ENCODE data around the gene NRGN.

The NRGN gene

DNA sequence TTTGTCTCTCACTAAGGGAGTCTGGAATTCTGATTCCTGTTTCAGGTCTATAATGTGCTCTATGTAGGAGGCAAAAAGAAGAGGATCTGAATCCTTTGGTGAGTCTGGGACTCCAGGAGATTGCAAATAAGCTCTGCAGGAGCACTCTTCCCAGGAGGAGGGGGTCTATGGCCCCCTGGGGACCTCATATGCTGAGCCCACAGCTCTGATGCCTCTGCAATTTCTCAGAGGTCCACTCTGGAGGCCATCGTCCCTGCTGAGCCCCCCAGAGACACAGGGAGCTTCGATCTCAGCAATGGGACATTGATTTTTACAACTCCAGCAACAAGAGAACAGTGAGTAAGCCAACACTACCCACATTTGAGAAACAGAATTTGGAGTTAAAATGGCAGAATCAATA is 20.2 kb upstream of the NRGN start:
- Histone ChIP-seq H3K36me3 (ENCODE audit: insufficient read depth, low read length) (no peaks in the 10 kb centered on the region), H3K27me3 (ENCODE audit: insufficient read depth, low read length) (peaks cover 56% of the 10 kb centered on the region), H3K4me3 (ENCODE audit: low read depth, low read length) (no peak overlapping the region), H3K4me1 (ENCODE audit: control insufficient read depth, insufficient read depth, low read length, unreplicated experiment) (peaks cover 5% of the 10 kb centered on the region), H3K79me2 (ENCODE audit: control insufficient read depth, insufficient read depth, low read length, unreplicated experiment) (no peaks in the 10 kb centered on the region), H2AFZ (ENCODE audit: low read length, unreplicated experiment) (no peak overlapping the region), H3K27ac (ENCODE audit: low read depth, low read length) (no peak overlapping the region)

DNA sequence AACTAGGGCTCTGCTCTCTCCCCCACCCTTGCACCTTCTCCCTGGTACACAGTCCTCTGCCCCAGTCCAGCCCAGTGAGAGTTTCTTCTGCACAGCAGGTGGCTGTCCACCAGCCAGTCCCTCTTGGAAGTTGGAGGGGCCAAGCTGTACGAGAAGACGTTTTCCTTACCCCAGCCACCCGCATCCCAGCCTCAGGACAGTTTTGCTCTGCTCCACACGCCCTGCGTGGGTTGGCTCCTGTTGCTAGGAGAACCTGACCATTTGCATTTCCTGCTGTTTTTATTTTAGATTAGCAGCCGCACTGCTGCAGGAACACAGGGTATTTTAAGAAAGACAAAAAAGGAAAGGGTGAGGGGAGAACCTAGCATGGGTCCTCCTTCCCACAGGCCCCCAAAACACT is 17.6 kb upstream of the NRGN start:
- H3K79me2 ChIP-seq (ENCODE audit: control insufficient read depth, insufficient read depth, low read length, unreplicated experiment) = no peaks in the 10 kb centered on the region
- H3K4me1 ChIP-seq (ENCODE audit: control insufficient read depth, insufficient read depth, low read length, unreplicated experiment) = peaks cover 21% of the 10 kb centered on the region
- H3K4me3 ChIP-seq (ENCODE audit: low read depth, low read length) = no peak overlapping the region
- no peaks in the 10 kb centered on the region for H3K36me3 ChIP-seq (ENCODE audit: insufficient read depth, low read length)
- peaks cover 56% of the 10 kb centered on the region for H3K27me3 ChIP-seq (ENCODE audit: insufficient read depth, low read length)
- no peak overlapping the region for H2AFZ ChIP-seq (ENCODE audit: low read length, unreplicated experiment)
- no peak overlapping the region for H3K27ac ChIP-seq (ENCODE audit: low read depth, low read length)

DNA sequence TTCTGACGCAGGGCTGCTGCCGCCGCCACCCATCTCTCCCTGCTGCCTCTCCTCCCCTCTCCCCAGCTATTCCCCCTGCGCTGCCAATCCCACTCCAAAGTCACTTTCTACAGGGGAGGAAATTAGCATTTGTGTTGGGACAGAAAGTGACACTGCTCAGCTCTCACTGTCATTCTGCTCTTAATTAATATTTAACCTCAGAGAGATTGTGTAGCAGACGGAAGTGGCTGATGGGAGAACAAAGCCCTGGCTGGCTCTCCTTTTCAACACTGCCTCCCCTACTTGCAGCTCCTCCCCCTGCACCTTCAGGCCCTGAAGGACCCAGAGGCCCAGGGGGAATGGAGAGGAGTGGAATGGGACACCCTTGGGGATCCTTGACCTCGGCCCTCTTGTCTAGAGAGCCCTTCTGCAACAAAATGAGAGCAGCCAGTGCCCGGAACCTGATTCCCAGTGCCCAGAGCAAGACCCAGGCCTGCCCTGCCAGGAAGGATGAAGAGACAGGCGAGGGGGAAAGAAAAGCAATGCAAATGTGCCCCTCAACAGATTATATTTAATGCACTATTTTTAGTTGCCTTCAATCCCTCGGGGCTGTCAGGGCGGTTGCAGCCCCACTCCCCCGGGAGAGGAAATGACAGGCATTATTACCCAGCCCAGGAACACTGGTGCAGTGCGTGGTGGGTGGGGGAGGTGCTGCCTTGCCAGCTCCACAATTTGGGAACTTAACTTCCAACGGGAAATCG is 14.6 kb upstream of the NRGN start:
- Histone ChIP-seq H3K4me3 (ENCODE audit: low read depth, low read length) (peak overlapping the region; percentile 38; the same call in 1 of the 2 replicates), H3K27ac (ENCODE audit: low read depth, low read length) (no peak overlapping the region), H2AFZ (ENCODE audit: low read length, unreplicated experiment) (no peak overlapping the region), H3K36me3 (ENCODE audit: insufficient read depth, low read length) (no peaks in the 10 kb centered on the region), H3K79me2 (ENCODE audit: control insufficient read depth, insufficient read depth, low read length, unreplicated experiment) (no peaks in the 10 kb centered on the region), H3K4me1 (ENCODE audit: control insufficient read depth, insufficient read depth, low read length, unreplicated experiment) (peaks cover 16% of the 10 kb centered on the region), H3K27me3 (ENCODE audit: insufficient read depth, low read length) (peaks cover 36% of the 10 kb centered on the region)

DNA sequence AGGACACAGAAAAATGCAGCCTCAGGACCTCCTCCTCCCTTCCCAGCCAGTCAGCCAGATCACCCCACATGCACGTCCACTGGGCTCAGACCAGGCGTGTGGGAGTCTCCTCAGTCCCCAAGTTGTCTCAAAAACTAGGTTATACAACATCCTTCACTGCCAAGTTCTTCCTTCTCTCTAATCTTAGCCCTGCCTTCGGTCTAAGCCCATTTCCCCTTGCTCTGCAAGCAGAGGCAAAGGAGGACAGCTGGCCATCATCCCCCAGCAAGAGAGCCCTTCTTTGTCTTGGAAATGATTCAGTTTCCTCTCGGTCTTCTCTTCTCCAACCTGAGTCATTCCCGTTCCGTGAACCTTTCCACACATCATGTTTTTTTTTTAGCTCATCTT is 14.0 kb upstream of the NRGN start:
- Histone ChIP-seq H3K27ac (ENCODE audit: low read depth, low read length) (no peak overlapping the region), H3K79me2 (ENCODE audit: control insufficient read depth, insufficient read depth, low read length, unreplicated experiment) (no peaks in the 10 kb centered on the region), H3K4me3 (ENCODE audit: low read depth, low read length) (peak overlapping the region; percentile 38; the same call in 1 of the 2 replicates), H2AFZ (ENCODE audit: low read length, unreplicated experiment) (no peak overlapping the region), H3K36me3 (ENCODE audit: insufficient read depth, low read length) (no peaks in the 10 kb centered on the region), H3K4me1 (ENCODE audit: control insufficient read depth, insufficient read depth, low read length, unreplicated experiment) (peaks cover 16% of the 10 kb centered on the region), H3K27me3 (ENCODE audit: insufficient read depth, low read length) (peaks cover 30% of the 10 kb centered on the region)

DNA sequence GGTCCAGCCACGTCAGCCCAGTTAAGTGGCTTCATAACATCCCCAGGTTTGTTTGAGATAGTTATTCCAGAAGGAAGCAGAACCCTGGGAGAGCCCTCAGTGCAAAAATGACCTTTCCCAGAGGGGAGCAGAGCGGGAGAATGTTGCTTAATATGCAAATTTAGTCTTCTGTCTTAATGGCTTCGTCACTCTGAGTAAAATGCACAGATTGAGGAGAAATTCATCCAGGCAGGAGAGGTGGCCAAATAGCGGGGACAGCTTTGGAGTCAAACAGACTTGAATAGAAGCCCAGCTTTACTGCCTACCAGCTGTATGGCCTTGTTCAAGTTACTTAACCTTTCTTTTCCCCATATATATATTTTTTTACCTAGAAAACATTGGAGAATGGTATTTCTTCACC is 12.3 kb upstream of the NRGN start:
- Histone ChIP-seq H3K4me1 (ENCODE audit: control insufficient read depth, insufficient read depth, low read length, unreplicated experiment) (peaks cover 16% of the 10 kb centered on the region), H3K36me3 (ENCODE audit: insufficient read depth, low read length) (no peaks in the 10 kb centered on the region), H3K27me3 (ENCODE audit: insufficient read depth, low read length) (peaks cover 14% of the 10 kb centered on the region), H2AFZ (ENCODE audit: low read length, unreplicated experiment) (no peak overlapping the region), H3K27ac (ENCODE audit: low read depth, low read length) (no peak overlapping the region), H3K79me2 (ENCODE audit: control insufficient read depth, insufficient read depth, low read length, unreplicated experiment) (no peaks in the 10 kb centered on the region), H3K4me3 (ENCODE audit: low read depth, low read length) (no peak overlapping the region)

DNA sequence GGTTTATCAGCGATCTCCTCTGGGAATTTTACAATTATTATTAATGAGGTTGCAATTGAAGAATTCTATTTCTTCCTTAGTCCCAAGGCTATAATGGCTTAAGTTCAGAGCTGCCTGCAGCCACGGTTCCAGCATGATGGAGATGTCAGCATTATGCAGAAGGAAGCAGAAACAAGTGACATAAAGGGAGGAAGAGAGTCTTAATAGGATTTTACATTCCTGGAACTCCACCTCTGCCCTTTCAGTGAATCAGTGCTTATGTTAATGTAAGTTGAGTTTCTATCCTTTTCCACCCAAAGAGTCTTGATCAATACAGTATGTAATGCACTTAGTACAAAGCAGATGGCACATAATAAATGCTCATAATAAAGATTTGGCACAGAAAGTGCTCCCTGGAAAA is 11.6 kb upstream of the NRGN start:
- Histone ChIP-seq H2AFZ (ENCODE audit: low read length, unreplicated experiment) (no peak overlapping the region), H3K27me3 (ENCODE audit: insufficient read depth, low read length) (peaks cover 8% of the 10 kb centered on the region; the same call in 1 of the 2 replicates), H3K4me3 (ENCODE audit: low read depth, low read length) (no peak overlapping the region), H3K36me3 (ENCODE audit: insufficient read depth, low read length) (no peaks in the 10 kb centered on the region), H3K27ac (ENCODE audit: low read depth, low read length) (no peak overlapping the region), H3K4me1 (ENCODE audit: control insufficient read depth, insufficient read depth, low read length, unreplicated experiment) (peaks cover 16% of the 10 kb centered on the region), H3K79me2 (ENCODE audit: control insufficient read depth, insufficient read depth, low read length, unreplicated experiment) (no peaks in the 10 kb centered on the region)

DNA sequence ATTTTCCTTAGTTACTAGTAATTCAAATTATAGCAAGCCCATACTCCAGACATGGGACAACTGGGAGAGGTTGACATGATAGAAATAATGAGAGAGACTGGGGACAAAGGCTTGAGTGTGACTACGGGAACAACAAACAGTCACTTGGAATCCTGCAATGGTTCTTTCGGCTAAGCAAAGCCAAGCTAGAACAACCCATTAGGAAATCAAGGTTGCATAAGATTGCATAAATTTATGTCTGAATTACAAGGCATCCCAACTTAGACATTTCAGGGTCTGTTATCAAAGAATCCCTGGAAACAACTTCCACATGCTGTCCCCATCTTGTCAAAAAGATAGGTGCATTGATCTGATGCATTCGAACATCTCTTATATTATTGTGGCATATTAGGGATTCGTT is 10.2 kb upstream of the NRGN start:
- Histone ChIP-seq H3K27ac (ENCODE audit: low read depth, low read length) (no peak overlapping the region), H3K79me2 (ENCODE audit: control insufficient read depth, insufficient read depth, low read length, unreplicated experiment) (no peaks in the 10 kb centered on the region), H3K4me3 (ENCODE audit: low read depth, low read length) (no peak overlapping the region), H2AFZ (ENCODE audit: low read length, unreplicated experiment) (no peak overlapping the region), H3K36me3 (ENCODE audit: insufficient read depth, low read length) (no peaks in the 10 kb centered on the region), H3K27me3 (ENCODE audit: insufficient read depth, low read length) (no peaks in the 10 kb centered on the region; the same call in 1 of the 2 replicates), H3K4me1 (ENCODE audit: control insufficient read depth, insufficient read depth, low read length, unreplicated experiment) (peaks cover 16% of the 10 kb centered on the region)

DNA sequence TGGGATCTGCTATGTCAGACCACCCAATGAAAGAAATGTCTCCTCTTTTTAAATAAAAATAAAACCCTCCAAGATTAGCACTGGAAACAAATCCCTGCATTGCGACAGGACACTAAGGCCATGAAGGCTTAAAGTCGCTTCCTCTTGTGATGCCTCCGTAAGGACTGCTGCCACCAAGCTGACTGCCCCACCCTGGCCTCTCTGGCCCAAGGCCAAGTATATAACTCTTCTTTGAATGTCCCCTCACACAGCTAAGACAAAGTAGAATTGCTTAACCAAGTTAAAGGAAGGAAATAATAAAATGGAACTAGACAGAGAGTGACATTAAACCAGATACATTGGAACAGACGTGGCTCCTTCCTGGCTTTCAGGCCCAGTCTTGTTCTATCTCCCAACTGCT is 7.5 kb upstream of the NRGN start:
- H3K27me3 ChIP-seq (ENCODE audit: insufficient read depth, low read length) = peaks cover 3% of the 10 kb centered on the region
- H3K4me3 ChIP-seq (ENCODE audit: low read depth, low read length) = no peak overlapping the region
- no peaks in the 10 kb centered on the region for H3K36me3 ChIP-seq (ENCODE audit: insufficient read depth, low read length)
- no peaks in the 10 kb centered on the region for H3K79me2 ChIP-seq (ENCODE audit: control insufficient read depth, insufficient read depth, low read length, unreplicated experiment)
- H3K27ac ChIP-seq (ENCODE audit: low read depth, low read length) = no peak overlapping the region
- H2AFZ ChIP-seq (ENCODE audit: low read length, unreplicated experiment) = no peak overlapping the region
- H3K4me1 ChIP-seq (ENCODE audit: control insufficient read depth, insufficient read depth, low read length, unreplicated experiment) = no peaks in the 10 kb centered on the region

DNA sequence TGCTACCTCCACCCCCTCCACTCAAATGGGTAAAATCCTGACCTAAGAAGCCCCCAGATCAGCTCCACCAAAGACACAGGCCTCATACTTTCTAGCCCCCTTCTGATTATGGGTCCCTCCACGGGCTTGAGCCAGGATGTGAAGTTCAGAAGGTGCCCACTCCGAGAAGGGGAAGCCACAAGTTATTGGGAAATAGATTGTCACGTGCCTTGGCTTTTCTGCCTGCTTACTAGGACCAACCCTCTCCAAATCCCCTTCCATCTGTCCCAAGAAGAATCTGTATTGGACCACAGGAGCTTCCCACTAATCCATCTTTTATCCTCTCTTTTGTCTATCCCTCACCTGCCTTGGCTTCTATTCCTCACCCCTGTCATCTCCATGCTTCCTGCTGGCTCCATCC is 3.0 kb upstream of the NRGN start:
- H3K4me1 ChIP-seq (ENCODE audit: control insufficient read depth, insufficient read depth, low read length, unreplicated experiment) = peaks cover 11% of the 10 kb centered on the region
- no peak overlapping the region for H2AFZ ChIP-seq (ENCODE audit: low read length, unreplicated experiment)
- H3K36me3 ChIP-seq (ENCODE audit: insufficient read depth, low read length) = no peaks in the 10 kb centered on the region
- peaks cover 3% of the 10 kb centered on the region for H3K27me3 ChIP-seq (ENCODE audit: insufficient read depth, low read length)
- no peak overlapping the region for H3K4me3 ChIP-seq (ENCODE audit: low read depth, low read length)
- no peak overlapping the region for H3K27ac ChIP-seq (ENCODE audit: low read depth, low read length)
- H3K79me2 ChIP-seq (ENCODE audit: control insufficient read depth, insufficient read depth, low read length, unreplicated experiment) = no peaks in the 10 kb centered on the region

DNA sequence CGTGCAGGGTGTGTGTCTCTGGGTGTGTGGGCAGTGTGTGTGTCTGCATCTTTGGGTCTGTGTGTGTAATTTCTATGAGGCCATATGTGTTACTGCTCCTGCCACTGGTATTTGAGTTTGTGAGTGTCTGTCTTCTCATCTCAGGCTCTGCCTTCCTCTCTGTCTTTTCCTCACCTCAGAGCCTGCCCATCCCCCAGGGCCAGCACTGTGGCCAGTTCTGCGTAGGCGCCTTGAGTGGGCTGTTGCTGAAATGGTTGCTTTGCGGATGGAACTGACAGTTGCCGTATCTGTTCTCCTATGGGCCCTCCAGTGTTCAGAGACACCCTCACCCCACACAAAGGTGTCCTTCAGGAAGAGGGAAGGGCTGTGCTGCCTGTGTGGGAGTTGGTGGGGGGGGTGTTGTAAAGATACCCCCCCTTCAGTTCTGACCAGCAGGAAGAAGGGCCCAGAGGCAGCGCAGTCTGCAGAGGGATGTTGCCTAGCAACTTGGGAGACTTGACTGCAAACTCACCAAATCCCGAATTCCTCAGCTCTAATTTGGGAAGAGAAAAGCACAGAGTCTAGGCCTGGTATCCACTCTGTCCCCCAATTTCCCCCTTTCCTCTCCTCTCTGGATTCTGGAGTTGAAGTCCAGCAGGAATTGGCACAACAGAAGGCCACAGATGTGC is 2.0 kb upstream of the NRGN start:
- no peak overlapping the region for H3K27ac ChIP-seq (ENCODE audit: low read depth, low read length)
- H3K4me3 ChIP-seq (ENCODE audit: low read depth, low read length) = no peak overlapping the region
- H3K36me3 ChIP-seq (ENCODE audit: insufficient read depth, low read length) = no peaks in the 10 kb centered on the region
- H3K79me2 ChIP-seq (ENCODE audit: control insufficient read depth, insufficient read depth, low read length, unreplicated experiment) = no peaks in the 10 kb centered on the region
- H3K27me3 ChIP-seq (ENCODE audit: insufficient read depth, low read length) = peaks cover 3% of the 10 kb centered on the region
- peaks cover 11% of the 10 kb centered on the region for H3K4me1 ChIP-seq (ENCODE audit: control insufficient read depth, insufficient read depth, low read length, unreplicated experiment)
- H2AFZ ChIP-seq (ENCODE audit: low read length, unreplicated experiment) = no peak overlapping the region

Measured in ACC112 (cell line).